Nephron (organoid): Measurements from ENCODE around the gene APOBEC3C.
"Not testable (repeated sequence)": the region's sequence is repeated elsewhere in the genome, so short reads cannot be mapped to it uniquely, and the experiment has no call there.

Source experiments
- H3K27ac Mint-ChIP-seq, 3 experiments: 2 replicates each; pipeline ENCODE4 v1.8.0; 2020; ENCODE audit warnings: mixed read lengths in 3 of 3, mild to moderate bottlenecking in 2 of 3, moderate library complexity in 1 of 3
- H3K27me3 Mint-ChIP-seq: 2 replicates; pipeline ENCODE4 v1.8.0; 2021; ENCODE audit warnings: low read depth, mild to moderate bottlenecking, moderate library complexity, mixed read lengths
- H3K36me3 Mint-ChIP-seq: 2 replicates; pipeline ENCODE4 v1.8.0; 2020; ENCODE audit warnings: low read depth, mixed read lengths
- H3K4me1 Mint-ChIP-seq: 2 replicates; pipeline ENCODE4 v1.8.0; 2020; ENCODE audit warnings: mixed read lengths
- H3K4me3 Mint-ChIP-seq, 3 experiments: 2 replicates each; pipeline ENCODE4 v1.8.0; 2020; ENCODE audit warnings: mild to moderate bottlenecking in 3 of 3, mixed read lengths in 3 of 3, moderate library complexity in 2 of 3
- H3K9me3 Mint-ChIP-seq: 2 replicates; pipeline ENCODE4 v1.8.0; 2020; ENCODE audit warnings: mixed read lengths
- TF ChIP-seq, protein P1 (sequence below), 3 experiments: fragments of 200-600 bp; sonication (generic); IDR thresholded peaks; one replicate each; pipeline ENCODE4 v1.5.0; 2021; ENCODE audit warnings: antibody characterized with exemption in 3 of 3; ENCODE audit not compliant: unreplicated experiment in 3 of 3

APOBEC3C gene

DNA sequence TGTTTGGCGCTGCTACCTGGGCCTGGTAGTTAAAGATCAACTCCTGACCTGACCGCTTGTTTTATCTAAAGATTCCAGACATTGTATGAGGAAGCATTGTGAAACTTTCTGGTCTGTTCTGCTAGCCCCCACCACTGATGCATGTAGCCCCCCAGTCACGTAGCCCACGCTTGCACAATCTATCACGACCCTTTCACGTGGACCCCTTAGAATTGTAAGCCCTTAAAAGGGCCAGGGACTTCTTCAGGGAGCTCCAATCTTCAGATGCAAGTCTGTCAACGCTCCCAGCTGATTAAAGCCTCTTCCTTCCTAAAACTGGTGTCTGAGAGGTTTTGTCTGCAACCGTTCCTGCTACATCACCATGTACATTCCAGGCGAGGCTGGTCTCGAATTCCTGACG is 41.6 kb downstream of the APOBEC3C start:
- Mint-ChIP-seq H3K27ac (no peak overlapping the region), H3K4me1 (no peaks in the 10 kb centered on the region), H3K36me3 (no peaks in the 10 kb centered on the region), H3K27me3 (peaks cover 4% of the 10 kb centered on the region), H3K4me3 (no peak overlapping the region), H3K9me3 (peaks cover 3% of the 10 kb centered on the region)
- TF ChIP-seq, protein P1, sequence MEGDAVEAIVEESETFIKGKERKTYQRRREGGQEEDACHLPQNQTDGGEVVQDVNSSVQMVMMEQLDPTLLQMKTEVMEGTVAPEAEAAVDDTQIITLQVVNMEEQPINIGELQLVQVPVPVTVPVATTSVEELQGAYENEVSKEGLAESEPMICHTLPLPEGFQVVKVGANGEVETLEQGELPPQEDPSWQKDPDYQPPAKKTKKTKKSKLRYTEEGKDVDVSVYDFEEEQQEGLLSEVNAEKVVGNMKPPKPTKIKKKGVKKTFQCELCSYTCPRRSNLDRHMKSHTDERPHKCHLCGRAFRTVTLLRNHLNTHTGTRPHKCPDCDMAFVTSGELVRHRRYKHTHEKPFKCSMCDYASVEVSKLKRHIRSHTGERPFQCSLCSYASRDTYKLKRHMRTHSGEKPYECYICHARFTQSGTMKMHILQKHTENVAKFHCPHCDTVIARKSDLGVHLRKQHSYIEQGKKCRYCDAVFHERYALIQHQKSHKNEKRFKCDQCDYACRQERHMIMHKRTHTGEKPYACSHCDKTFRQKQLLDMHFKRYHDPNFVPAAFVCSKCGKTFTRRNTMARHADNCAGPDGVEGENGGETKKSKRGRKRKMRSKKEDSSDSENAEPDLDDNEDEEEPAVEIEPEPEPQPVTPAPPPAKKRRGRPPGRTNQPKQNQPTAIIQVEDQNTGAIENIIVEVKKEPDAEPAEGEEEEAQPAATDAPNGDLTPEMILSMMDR (IDR thresholded peaks at IDR 0.05; ENCODE audit: unreplicated experiment in 3 of 3) = no peak

DNA sequence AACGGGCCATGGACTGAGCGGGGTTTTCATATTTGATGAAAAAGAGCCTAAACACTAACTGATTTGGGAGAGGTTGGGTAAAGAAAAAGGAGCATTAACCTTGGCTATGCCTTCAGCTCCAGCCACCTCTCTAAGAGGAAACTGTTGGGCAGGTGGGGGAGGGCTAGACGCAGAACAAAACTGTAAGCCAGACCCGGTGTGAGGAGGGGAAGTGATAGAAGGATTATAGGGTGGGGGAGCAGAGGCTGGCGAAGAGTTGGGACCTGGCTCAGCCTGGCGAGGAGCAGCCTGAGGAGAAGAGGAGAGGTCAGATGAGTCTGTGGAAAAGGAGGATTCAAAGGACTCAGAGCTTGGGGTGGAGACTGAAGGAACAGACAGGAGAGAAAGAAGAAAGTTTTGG is 47.2 kb downstream of the APOBEC3C start:
- not testable (repeated sequence) for H3K27me3 Mint-ChIP-seq, H3K9me3 Mint-ChIP-seq, H3K36me3 Mint-ChIP-seq, H3K27ac Mint-ChIP-seq, H3K4me1 Mint-ChIP-seq, H3K4me3 Mint-ChIP-seq

DNA sequence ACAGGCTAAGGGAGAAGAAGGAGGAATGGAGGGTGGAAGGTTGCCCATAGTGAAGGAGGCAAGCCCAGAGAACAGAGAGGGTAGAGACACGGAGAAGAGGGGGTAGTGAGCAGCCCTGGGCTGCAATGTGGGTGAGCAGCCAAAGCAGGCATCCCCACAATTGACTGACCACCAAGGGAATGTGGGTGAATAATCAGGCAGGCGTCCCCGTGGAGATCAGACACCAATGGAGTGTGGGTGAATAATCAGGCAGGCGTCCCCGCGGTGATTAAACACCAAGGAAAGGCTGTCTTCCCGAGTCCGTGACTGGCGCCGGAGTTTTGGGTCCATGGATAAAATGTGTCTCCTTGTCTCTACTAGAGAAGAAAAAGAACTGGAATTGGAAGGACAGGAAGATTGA is 47.9 kb downstream of the APOBEC3C start:
- H3K27ac Mint-ChIP-seq, H3K36me3 Mint-ChIP-seq, H3K27me3 Mint-ChIP-seq, H3K9me3 Mint-ChIP-seq, H3K4me3 Mint-ChIP-seq, H3K4me1 Mint-ChIP-seq: not testable (repeated sequence)

DNA sequence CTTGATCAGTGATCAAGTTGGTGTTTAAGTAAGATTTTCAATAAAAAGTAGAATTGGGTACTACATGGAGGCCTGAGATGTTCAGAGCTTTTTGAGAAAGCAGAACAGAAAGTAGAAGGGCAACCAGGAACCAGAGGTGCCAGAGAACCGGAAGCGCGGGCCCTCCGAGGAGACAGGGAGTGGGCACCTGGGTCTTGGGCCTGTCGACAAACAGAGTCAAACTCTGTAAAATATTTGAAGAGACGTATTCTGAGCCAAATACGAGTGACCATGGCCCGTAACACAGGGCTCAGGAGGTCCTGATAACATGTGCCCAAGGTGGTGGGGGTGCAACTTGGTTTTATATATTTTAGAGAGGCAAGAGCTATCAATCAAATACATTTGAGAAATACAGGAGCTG is 49.8 kb downstream of the APOBEC3C start:
- H3K27ac Mint-ChIP-seq, H3K4me1 Mint-ChIP-seq, H3K36me3 Mint-ChIP-seq, H3K27me3 Mint-ChIP-seq, H3K9me3 Mint-ChIP-seq, H3K4me3 Mint-ChIP-seq: not testable (repeated sequence)

DNA sequence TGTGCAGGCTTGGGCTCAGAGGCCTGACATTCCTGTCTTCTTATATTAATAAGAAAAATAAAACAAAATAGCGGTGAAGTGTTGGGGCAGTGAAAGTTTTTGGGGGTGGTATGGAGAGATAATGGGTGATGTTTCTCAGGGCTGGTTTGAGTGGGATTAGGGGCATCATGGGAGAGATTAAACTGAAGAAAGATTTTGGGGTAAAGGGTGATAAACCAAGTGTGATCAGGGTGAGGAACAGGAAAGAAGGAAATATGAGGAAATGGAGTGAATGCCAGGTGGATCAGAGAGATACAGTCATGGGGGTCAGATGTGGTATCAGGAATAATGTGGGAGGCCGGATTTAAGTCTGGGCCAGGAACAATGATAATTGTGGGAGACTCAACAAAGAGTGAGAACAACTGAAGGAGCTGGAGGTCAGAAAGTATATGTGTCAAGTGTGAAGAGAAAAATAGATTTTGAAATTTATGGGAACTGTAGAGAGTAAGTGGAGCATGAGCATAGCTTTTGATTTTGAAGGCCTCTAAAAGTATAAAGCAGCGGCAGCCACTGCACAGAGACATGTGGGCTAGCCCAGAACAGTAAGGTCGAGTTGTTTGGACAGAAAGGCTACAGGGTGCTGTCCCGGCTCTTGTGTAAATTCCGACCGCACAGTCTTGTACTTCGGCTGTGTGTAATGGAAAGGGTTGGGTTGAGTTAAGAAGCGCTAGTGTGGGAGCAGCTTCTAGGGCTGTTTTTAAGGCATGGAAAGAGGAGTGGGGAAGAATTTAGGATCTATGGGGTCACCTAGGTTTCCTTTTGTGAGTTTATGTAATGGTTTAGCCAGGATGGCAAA is 52.6 kb downstream of the APOBEC3C start:
- not testable (repeated sequence) for H3K36me3 Mint-ChIP-seq, H3K4me1 Mint-ChIP-seq, H3K27me3 Mint-ChIP-seq, H3K9me3 Mint-ChIP-seq, H3K27ac Mint-ChIP-seq, H3K4me3 Mint-ChIP-seq

DNA sequence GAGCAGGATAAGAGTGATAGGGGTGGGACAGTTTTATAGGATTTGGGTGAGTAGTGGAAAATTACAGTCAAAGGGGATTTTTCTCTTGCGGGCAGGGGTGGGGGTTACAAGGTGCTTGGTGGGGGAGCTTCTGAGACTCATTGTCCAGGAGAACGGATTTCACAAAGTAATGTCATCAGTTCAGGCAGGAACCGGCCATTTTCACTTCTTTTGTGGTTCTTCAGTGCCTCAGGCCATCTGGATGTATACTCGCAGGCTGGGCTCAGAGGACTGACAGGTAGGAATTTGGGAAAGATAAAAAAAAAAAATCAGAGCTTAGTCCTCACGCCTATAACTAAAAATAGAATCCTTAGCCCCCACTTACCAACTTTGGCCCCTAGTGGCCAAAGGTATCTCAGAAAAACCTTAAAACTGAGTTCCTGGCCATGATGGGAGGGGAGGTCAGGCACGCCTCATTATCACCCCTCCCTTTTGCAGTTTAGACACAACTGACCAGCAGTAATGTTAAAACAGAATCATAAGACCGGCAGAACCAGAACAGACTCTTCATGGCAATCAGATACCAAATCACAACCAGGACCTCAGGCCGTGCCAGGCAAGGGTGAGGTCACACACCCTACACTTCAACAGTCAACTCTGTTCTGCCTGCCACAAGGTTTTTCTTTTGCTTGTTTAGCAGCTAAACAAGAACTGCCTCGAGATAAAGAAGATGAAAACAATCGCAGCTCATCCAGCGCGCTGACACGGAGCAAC is 54.2 kb downstream of the APOBEC3C start:
- Mint-ChIP-seq H3K4me3 (no peak overlapping the region), H3K4me1 (no peaks in the 10 kb centered on the region), H3K36me3 (no peaks in the 10 kb centered on the region), H3K27me3 (no peaks in the 10 kb centered on the region), H3K27ac (no peak overlapping the region), H3K9me3 (no peaks in the 10 kb centered on the region)
- TF ChIP-seq, protein P1 (IDR thresholded peaks at IDR 0.05; ENCODE audit: unreplicated experiment in 3 of 3) = no peak
